ENCODE data around the gene CLASP1.
"Not testable (repeated sequence)": the region's sequence is repeated elsewhere in the genome, so short reads cannot be mapped to it uniquely, and the experiment has no call there.

CLASP1 gene

GRCh38 chr2:121324601-121325000, 324.7 kb downstream of the CLASP1 start:
- FAIRE-seq (no peak), DNase-seq (ENCODE audit: insufficient read length, low spot score) (no peak)
- TF ChIP-seq, protein P1, sequence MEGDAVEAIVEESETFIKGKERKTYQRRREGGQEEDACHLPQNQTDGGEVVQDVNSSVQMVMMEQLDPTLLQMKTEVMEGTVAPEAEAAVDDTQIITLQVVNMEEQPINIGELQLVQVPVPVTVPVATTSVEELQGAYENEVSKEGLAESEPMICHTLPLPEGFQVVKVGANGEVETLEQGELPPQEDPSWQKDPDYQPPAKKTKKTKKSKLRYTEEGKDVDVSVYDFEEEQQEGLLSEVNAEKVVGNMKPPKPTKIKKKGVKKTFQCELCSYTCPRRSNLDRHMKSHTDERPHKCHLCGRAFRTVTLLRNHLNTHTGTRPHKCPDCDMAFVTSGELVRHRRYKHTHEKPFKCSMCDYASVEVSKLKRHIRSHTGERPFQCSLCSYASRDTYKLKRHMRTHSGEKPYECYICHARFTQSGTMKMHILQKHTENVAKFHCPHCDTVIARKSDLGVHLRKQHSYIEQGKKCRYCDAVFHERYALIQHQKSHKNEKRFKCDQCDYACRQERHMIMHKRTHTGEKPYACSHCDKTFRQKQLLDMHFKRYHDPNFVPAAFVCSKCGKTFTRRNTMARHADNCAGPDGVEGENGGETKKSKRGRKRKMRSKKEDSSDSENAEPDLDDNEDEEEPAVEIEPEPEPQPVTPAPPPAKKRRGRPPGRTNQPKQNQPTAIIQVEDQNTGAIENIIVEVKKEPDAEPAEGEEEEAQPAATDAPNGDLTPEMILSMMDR (IDR thresholded peaks at IDR 0.05; ENCODE audit: insufficient read depth, missing control alignments) = no peak

GRCh38 chr2:121321476-121321875, 327.8 kb downstream of the CLASP1 start:
- DNase-seq (ENCODE audit: insufficient read length, low spot score) = no peak
- no peak for FAIRE-seq
- TF ChIP-seq, protein P1 (IDR thresholded peaks at IDR 0.05; ENCODE audit: insufficient read depth, missing control alignments) = no peak

DNA sequence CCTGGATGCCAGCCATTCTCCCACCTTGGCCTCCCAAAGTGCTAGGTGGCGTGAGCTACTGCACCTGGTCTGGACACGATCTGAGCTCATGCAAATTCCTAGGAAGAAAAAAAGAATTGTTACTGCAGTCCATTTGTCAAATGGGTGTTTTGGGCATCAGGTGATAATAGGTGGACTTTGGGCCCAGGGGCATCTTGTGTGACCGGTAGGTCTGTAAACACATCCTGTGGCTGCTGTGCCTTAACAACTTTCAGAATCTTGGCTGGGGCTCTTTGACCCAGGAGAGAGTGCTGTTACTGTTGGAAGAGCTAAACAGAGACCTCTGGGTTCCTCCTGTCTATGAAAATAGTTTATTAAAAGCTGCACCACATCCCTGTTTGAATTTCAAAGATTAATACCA, 329.3 kb downstream of the CLASP1 start:
- DNase-seq (ENCODE audit: insufficient read length, low spot score) (no peak), FAIRE-seq (no peak)
- TF ChIP-seq, protein P1 (IDR thresholded peaks at IDR 0.05; ENCODE audit: insufficient read depth, missing control alignments) = no peak

- DNase-seq (ENCODE audit: insufficient read length, low spot score) (no peak), FAIRE-seq (no peak)
- TF ChIP-seq, protein P1 (IDR thresholded peaks at IDR 0.05; ENCODE audit: insufficient read depth, missing control alignments) = no peak
Measured at GRCh38 chr2:121316986-121317385, 332.3 kb downstream of the CLASP1 start.

GRCh38 chr2:121313701-121314100, 335.6 kb downstream of the CLASP1 start:
- DNase-seq (ENCODE audit: insufficient read length, low spot score); FAIRE-seq: not testable (repeated sequence)

DNA sequence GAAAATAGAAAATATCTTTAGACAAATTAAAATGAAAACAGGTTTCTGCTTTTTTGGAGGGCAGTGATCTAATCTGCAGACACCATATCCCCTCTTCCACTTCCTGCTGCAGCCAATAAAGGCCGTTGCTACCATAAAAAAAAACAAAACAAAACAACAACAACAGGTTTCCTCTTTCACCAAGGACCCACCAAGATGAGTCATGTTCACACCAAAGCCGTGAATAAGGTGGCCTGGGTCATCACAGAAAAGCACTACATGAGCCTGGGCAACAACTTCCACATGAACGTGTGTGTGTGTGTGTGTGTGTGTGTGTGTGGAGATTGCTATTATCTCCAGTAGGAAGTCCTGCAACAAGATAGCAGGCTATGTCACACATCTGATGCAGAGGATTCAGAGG, 339.5 kb downstream of the CLASP1 start:
- no peak for FAIRE-seq

GRCh38 chr2:121309323-121309722, 339.9 kb downstream of the CLASP1 start:
- FAIRE-seq = no peak
- DNase-seq (ENCODE audit: insufficient read length, low spot score) = no peak
- TF ChIP-seq, protein P1 (IDR thresholded peaks at IDR 0.05; ENCODE audit: insufficient read depth, missing control alignments) = no peak

More for the DNA sequence above, 339.5 kb downstream of the CLASP1 start:
- TF ChIP-seq, protein P1 (IDR thresholded peaks at IDR 0.05; ENCODE audit: insufficient read depth, missing control alignments) = no peak
- no peak for DNase-seq (ENCODE audit: insufficient read length, low spot score)

- FAIRE-seq (no peak), DNase-seq (ENCODE audit: insufficient read length, low spot score) (no peak)
- TF ChIP-seq, protein P1 (IDR thresholded peaks at IDR 0.05; ENCODE audit: insufficient read depth, missing control alignments) = no peak
Measured at GRCh38 chr2:121307048-121307447, 342.2 kb downstream of the CLASP1 start.
